Activated naive CD8-positive, alpha-beta T cell (primary cell): ENCODE data around the gene SHOX.

Source experiments
- H3K27ac Mint-ChIP-seq: one replicate; pipeline ENCODE4 v1.8.0; 2021; ENCODE audit warnings: mixed read lengths
- H3K27me3 Mint-ChIP-seq: one replicate; pipeline ENCODE4 v1.8.0; 2021; ENCODE audit warnings: mixed read lengths
- H3K36me3 Mint-ChIP-seq: one replicate; pipeline ENCODE4 v1.8.0; 2021; ENCODE audit warnings: mixed read lengths
- H3K4me1 Mint-ChIP-seq: one replicate; pipeline ENCODE4 v1.8.0; 2021; ENCODE audit warnings: low read depth, mixed read lengths
- H3K4me3 Mint-ChIP-seq: one replicate; pipeline ENCODE4 v1.8.0; 2021; ENCODE audit warnings: mild to moderate bottlenecking, mixed read lengths
- H3K9me3 Mint-ChIP-seq: one replicate; pipeline ENCODE4 v1.8.0; 2021; ENCODE audit warnings: low read depth, mixed read lengths

SHOX gene

DNA sequence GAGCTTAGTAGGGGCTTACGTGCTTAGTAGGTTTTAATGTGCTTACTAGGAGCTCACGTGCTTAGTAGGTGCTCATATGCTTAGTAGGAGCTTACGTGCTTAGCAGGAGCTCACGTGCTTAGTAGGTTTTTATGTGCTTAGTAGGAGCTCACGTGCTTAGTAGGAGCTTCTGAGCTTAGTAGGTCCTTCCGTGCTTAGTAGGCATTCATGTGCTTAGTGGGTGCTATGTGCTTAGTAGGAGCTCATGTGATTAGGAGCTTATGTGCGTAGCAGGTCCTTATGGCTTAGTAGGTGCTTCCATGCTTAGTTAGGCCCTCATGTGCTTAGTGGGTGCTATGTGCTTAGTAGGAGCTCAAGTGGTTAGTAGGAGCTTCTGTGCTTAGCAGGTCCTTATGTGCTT is 59.4 kb downstream of the SHOX start:
- Mint-ChIP-seq H3K4me3 (no peak overlapping the region), H3K27ac (no peak overlapping the region), H3K27me3 (no peaks in the 10 kb centered on the region), H3K36me3 (no peaks in the 10 kb centered on the region), H3K4me1 (no peaks in the 10 kb centered on the region), H3K9me3 (no peaks in the 10 kb centered on the region)

DNA sequence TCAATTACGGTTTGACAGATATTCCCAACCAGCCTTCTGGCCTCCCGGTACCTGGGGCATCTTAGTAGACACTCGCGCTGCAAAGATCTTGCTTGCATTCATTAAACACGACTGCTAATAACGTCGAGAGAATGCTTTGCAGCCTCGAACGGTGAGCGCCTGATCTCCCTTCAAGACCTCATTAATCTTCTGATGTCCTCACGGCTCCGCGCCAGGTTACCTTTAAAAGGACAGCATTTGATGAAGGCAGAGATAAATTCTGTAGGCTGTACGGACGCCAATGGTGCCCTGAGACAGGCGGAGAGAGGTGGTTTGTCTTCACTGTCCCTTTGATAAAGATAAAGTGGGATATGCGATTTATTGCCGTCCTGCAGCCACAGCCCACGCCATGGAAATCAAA is 64.2 kb downstream of the SHOX start:
- H3K4me3 Mint-ChIP-seq, result no peak overlapping the region
- H3K36me3 Mint-ChIP-seq, result no peaks in the 10 kb centered on the region
- H3K27me3 Mint-ChIP-seq, result peaks cover 4% of the 10 kb centered on the region
- no peak overlapping the region for H3K27ac Mint-ChIP-seq
- no peaks in the 10 kb centered on the region for H3K9me3 Mint-ChIP-seq
- peaks cover 4% of the 10 kb centered on the region for H3K4me1 Mint-ChIP-seq

DNA sequence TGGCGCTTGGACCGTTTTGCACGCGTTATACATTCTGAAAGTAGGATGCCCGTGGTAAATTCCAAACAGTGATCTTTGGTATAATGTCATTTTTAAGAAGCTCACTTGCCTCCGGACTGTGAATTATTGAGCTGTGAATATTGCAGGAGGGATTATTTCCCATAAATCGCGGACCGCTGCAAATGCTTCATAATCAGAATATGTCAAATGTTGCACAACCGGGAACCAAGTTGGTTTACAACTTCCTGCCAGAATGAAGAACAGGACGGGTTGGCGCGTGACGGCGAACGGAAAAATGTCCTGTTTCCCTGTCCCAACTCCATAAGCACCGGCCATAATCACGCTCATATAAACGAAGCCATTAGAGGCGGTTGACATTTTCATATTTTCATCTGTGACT is 67.6 kb downstream of the SHOX start:
- Mint-ChIP-seq H3K27ac (no peak overlapping the region), H3K36me3 (no peaks in the 10 kb centered on the region), H3K4me3 (peak overlapping the region; percentile 47), H3K9me3 (peaks cover under 1% of the 10 kb centered on the region), H3K27me3 (peaks cover 4% of the 10 kb centered on the region), H3K4me1 (peaks cover 4% of the 10 kb centered on the region)

DNA sequence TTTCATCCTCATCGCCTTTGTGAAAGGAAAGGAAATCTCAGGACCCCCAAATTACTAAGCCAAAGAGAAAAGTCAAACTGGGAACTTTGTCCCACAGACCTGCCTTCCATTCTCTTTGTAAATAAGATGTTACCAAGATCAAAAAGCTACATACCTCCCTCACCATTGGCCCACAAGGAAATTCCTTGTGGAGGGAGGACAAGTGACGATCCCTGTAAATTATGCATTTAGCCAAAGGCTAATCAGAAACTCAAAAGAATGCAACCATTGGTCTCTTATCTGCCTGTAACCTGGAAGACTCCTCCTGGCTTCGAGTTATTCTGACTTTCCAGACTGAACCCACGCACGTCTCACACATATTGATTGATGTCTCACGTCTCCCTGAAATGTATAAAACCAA is 70.3 kb downstream of the SHOX start:
- peaks cover 4% of the 10 kb centered on the region for H3K27me3 Mint-ChIP-seq
- no peak overlapping the region for H3K4me3 Mint-ChIP-seq
- peaks cover 3% of the 10 kb centered on the region for H3K9me3 Mint-ChIP-seq
- H3K27ac Mint-ChIP-seq, result no peak overlapping the region
- peaks cover 4% of the 10 kb centered on the region for H3K4me1 Mint-ChIP-seq
- no peaks in the 10 kb centered on the region for H3K36me3 Mint-ChIP-seq

DNA sequence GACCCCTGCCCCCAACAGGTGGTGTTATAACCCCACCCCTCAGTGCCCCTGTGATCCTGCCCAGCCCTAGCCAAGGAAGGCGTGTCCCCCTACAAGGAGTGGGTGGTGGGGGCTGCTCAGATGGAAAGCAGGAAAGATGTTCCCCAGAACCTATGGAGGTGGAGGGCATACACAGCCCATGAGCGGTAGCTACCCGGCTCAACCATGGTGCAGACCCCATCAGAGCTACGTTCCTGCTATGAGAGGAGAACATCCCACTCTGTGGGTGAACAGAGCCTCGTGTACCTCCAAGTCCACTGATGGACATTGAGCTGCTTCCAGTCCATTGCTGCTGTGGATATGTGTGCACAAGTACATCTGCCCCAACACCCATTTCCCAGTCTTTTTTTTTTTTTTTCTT is 71.1 kb downstream of the SHOX start:
- H3K9me3 Mint-ChIP-seq, result peaks cover 6% of the 10 kb centered on the region
- peaks cover 4% of the 10 kb centered on the region for H3K27me3 Mint-ChIP-seq
- no peak overlapping the region for H3K4me3 Mint-ChIP-seq
- no peak overlapping the region for H3K27ac Mint-ChIP-seq
- H3K4me1 Mint-ChIP-seq, result peaks cover 4% of the 10 kb centered on the region
- no peaks in the 10 kb centered on the region for H3K36me3 Mint-ChIP-seq

DNA sequence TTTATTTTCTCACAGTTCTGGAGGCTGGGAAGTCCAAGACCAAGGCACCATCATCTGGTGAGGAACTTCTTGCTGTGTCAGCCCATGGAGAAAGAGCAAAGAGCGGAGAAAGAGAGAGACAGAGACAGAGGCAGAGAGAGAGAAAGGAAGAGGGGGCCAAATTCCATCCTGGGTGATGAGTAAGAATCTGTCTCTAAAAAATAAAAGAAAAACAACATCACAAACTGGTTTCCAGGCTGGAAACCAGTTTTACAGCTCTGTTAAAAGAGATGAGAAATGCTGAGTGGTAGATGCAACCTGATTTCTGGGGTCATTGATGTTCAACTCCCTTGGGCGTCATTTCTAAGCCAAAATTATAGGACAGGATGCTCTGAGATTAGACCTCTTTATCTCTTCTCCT is 72.9 kb downstream of the SHOX start:
- Mint-ChIP-seq H3K4me1 (peaks cover under 1% of the 10 kb centered on the region), H3K27ac (no peak overlapping the region), H3K4me3 (no peak overlapping the region), H3K36me3 (no peaks in the 10 kb centered on the region), H3K27me3 (no peaks in the 10 kb centered on the region), H3K9me3 (peaks cover 8% of the 10 kb centered on the region)

DNA sequence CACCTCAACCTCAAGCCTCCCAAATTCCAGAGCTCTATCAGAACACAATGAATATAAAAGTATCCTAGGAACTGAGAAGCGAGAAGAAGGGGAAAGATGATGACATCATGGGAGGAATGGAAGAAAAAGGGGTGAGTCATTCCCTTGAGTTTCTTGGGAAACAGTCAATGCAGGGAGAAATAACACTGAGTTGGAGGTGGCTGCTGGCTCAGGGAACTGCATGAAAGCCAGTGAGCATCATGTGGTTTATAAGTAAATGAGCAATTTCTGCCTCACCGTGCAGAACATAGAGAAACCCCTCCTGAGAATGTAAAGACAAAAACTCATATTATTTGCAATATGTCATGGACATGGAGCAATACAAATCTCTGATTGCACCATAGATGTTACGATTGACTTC is 73.3 kb downstream of the SHOX start:
- no peak overlapping the region for H3K27ac Mint-ChIP-seq
- peaks cover 8% of the 10 kb centered on the region for H3K9me3 Mint-ChIP-seq
- no peaks in the 10 kb centered on the region for H3K36me3 Mint-ChIP-seq
- no peaks in the 10 kb centered on the region for H3K27me3 Mint-ChIP-seq
- H3K4me3 Mint-ChIP-seq, result no peak overlapping the region
- no peaks in the 10 kb centered on the region for H3K4me1 Mint-ChIP-seq
